ENCODE measurements around the gene TIFAB.

TIFAB gene

GRCh38 chr5:135428586-135428985 is 23.6 kb downstream of the TIFAB start:
- DNase-seq (ENCODE audit: low read depth in 1 of 2, low spot score in 1 of 2): no peak

GRCh38 chr5:135426102-135427082 is 25.8 kb downstream of the TIFAB start:
- peak in 1 of 2 donors; percentile 24 for DNase-seq (ENCODE audit: low read depth in 1 of 2, low spot score in 1 of 2)

GRCh38 chr5:135425641-135426040 is 26.5 kb downstream of the TIFAB start:
- DNase-seq (ENCODE audit: low read depth in 1 of 2, low spot score in 1 of 2): no peak

- no peak for DNase-seq (ENCODE audit: low read depth in 1 of 2, low spot score in 1 of 2)
These were observed 28.3 kb downstream of the TIFAB start for GRCh38 chr5:135423846-135424168.

- no peak for DNase-seq (ENCODE audit: low read depth in 1 of 2, low spot score in 1 of 2)
These were observed 28.9 kb downstream of the TIFAB start for GRCh38 chr5:135423146-135423845.

- DNase-seq (ENCODE audit: low read depth in 1 of 2, low spot score in 1 of 2): no peak
These were observed 29.7 kb downstream of the TIFAB start for GRCh38 chr5:135422419-135422818.

GRCh38 chr5:135417083-135417482 is 35.1 kb downstream of the TIFAB start:
- no peak for DNase-seq (ENCODE audit: low read depth in 1 of 2, low spot score in 1 of 2)

GRCh38 chr5:135405082-135405481 is 47.1 kb downstream of the TIFAB start:
- DNase-seq (ENCODE audit: low read depth in 1 of 2, low spot score in 1 of 2): no peak

GRCh38 chr5:135402031-135402430 is 50.1 kb downstream of the TIFAB start:
- no peak for DNase-seq (ENCODE audit: low read depth in 1 of 2, low spot score in 1 of 2)

- DNase-seq (ENCODE audit: low read depth in 1 of 2, low spot score in 1 of 2): no peak
These were observed 51.3 kb downstream of the TIFAB start for GRCh38 chr5:135400866-135401265.

GRCh38 chr5:135399794-135400542 is 52.2 kb downstream of the TIFAB start:
- no peak for DNase-seq (ENCODE audit: low read depth in 1 of 2, low spot score in 1 of 2)

GRCh38 chr5:135398855-135399793 is 53.0 kb downstream of the TIFAB start, which contains the start of gene MACROH2A1:
Gene MACROH2A1, minus strand, starts transcription at chr5:135399231. Its CDS starts 10,138 bp downstream, at chr5:135389093.
- DNase-seq (ENCODE audit: low read depth in 1 of 2, low spot score in 1 of 2): peak; percentile 68 to 69

- DNase-seq (ENCODE audit: low read depth in 1 of 2, low spot score in 1 of 2): peak in 1 of 2 donors; percentile 29
These were observed 53.8 kb downstream of the TIFAB start for GRCh38 chr5:135398160-135398854.

Data from activated CD4-positive, alpha-beta T cell treated with anti-CD3 and anti-CD28 coated beads, Interleukin-2, amount 50 U/mL, for 24 hours (primary cell).